ENCODE measurements around the gene KIN.

DNA sequence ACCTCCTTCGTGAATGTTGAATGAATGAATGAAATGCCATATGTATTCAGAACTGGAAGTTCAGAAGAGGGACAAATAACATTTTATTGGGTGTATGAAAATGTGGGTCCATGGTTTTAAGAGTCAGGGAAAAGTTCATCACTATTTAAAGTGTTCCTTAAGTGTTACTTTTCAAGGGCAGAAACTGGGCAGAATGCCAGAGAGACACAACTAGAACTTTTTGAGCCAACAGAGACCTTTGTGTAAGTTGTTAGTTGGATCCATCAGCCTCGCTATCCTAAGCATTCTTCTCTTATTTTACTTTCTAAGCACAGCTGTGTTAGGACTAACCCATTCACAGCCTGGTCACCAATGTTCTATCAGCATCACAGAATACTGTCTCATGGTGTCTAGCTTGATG, 16.9 kb upstream of the KIN start:
- TF ChIP-seq, protein P1, sequence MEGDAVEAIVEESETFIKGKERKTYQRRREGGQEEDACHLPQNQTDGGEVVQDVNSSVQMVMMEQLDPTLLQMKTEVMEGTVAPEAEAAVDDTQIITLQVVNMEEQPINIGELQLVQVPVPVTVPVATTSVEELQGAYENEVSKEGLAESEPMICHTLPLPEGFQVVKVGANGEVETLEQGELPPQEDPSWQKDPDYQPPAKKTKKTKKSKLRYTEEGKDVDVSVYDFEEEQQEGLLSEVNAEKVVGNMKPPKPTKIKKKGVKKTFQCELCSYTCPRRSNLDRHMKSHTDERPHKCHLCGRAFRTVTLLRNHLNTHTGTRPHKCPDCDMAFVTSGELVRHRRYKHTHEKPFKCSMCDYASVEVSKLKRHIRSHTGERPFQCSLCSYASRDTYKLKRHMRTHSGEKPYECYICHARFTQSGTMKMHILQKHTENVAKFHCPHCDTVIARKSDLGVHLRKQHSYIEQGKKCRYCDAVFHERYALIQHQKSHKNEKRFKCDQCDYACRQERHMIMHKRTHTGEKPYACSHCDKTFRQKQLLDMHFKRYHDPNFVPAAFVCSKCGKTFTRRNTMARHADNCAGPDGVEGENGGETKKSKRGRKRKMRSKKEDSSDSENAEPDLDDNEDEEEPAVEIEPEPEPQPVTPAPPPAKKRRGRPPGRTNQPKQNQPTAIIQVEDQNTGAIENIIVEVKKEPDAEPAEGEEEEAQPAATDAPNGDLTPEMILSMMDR (tag by site-specific recombination; IDR thresholded peaks at IDR 0.05) = no peak
- no peak for TF ChIP-seq ZNF274 (IDR thresholded peaks at IDR 0.05; ENCODE audit: low read length)
- TF ChIP-seq ZNF274 (tag by site-specific recombination; IDR thresholded peaks at IDR 0.05; ENCODE audit: borderline replicate concordance) = no peak
- no peak for TF ChIP-seq ZNF350 (tag by site-specific recombination; IDR thresholded peaks at IDR 0.05)
- TF ChIP-seq ZNF324 (tag by site-specific recombination; IDR thresholded peaks at IDR 0.05) = no peak
- no peak for TF ChIP-seq SP2 (tag by site-specific recombination; IDR thresholded peaks at IDR 0.05)
- no peak for TF ChIP-seq ZNF76 (tag by site-specific recombination; IDR thresholded peaks at IDR 0.05; ENCODE audit: borderline replicate concordance, low read depth)
- no peak for TF ChIP-seq ZNF549 (tag by site-specific recombination; IDR thresholded peaks at IDR 0.05)
- TF ChIP-seq YY1 (tag by site-specific recombination; IDR thresholded peaks at IDR 0.05) = no peak
- no peak for TF ChIP-seq OVOL3 (tag by site-specific recombination; IDR thresholded peaks at IDR 0.05)
- TF ChIP-seq, protein P2, sequence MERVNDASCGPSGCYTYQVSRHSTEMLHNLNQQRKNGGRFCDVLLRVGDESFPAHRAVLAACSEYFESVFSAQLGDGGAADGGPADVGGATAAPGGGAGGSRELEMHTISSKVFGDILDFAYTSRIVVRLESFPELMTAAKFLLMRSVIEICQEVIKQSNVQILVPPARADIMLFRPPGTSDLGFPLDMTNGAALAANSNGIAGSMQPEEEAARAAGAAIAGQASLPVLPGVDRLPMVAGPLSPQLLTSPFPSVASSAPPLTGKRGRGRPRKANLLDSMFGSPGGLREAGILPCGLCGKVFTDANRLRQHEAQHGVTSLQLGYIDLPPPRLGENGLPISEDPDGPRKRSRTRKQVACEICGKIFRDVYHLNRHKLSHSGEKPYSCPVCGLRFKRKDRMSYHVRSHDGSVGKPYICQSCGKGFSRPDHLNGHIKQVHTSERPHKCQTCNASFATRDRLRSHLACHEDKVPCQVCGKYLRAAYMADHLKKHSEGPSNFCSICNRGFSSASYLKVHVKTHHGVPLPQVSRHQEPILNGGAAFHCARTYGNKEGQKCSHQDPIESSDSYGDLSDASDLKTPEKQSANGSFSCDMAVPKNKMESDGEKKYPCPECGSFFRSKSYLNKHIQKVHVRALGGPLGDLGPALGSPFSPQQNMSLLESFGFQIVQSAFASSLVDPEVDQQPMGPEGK (tag by site-specific recombination; IDR thresholded peaks at IDR 0.05) = no peak
